Body of pancreas (tissue), 4 donors: ENCODE measurements around the gene NXF3.

Experiments used
- CTCF ChIP-seq, 7 experiments: fragments of 450-650 bp in 4 of 7; fragments of 200-600 bp in 3 of 7; sonication (generic) in 3 of 7; IDR thresholded peaks; one replicate each; pipeline ENCODE4 v1.5.1; 2016 to 2019; ENCODE audit warnings: antibody characterized with exemption in 7 of 7
- POLR2A ChIP-seq, 3 donors: fragments of 450-650 bp; IDR thresholded peaks; one replicate each; pipeline ENCODE4 v1.6.1; 2016; ENCODE audit warnings: antibody characterized with exemption in 3 of 3, mild to moderate bottlenecking in 2 of 3

- TF ChIP-seq CTCF (IDR thresholded peaks at IDR 0.05) (no peak), POLR2A (IDR thresholded peaks at IDR 0.05) (no peak)
These were observed 40.3 kb downstream of the NXF3 start for GRCh38 chrX:103052625-103053024.
